ENCODE results near the gene VAV2. TPM values are rescaled to one million over a fixed set of nuclear protein-coding genes. Genes with fewer than 3 reads are reported as not detected.

VAV2 gene
- total and polyA plus RNA-seq, 12 donors = 2.9 to 7.1 (median 5.0) TPM

GRCh38 chr9:133945314-133945975, 46.7 kb downstream of the VAV2 start:
- H3K9me3 ChIP-seq = no peaks in the 10 kb centered on the region
- no peak overlapping the region for H3K4me3 ChIP-seq
- intact Hi-C loops (cut with DNase I) = loop anchor here in 1 of 10 donors (5.0 kb wide), 1 partner anchor 37 kb away; no protein-coding TSS in a partner anchor
- ATAC-seq = no peak
- H3K27ac ChIP-seq = no peak overlapping the region
- peaks cover 0 to 26% (median 5%) of the 10 kb centered on the region in 9 donors for H3K4me1 ChIP-seq
- TF ChIP-seq CTCF (IDR thresholded peaks at IDR 0.05) = no peak
- no peaks in the 10 kb centered on the region for H3K27me3 ChIP-seq
- DNase-seq = no peak
- 86 to 89% methylated on average over 13 of the region's 13 CpGs for WGBS, 2 donors
- no peaks in the 10 kb centered on the region for H3K36me3 ChIP-seq

DNA sequence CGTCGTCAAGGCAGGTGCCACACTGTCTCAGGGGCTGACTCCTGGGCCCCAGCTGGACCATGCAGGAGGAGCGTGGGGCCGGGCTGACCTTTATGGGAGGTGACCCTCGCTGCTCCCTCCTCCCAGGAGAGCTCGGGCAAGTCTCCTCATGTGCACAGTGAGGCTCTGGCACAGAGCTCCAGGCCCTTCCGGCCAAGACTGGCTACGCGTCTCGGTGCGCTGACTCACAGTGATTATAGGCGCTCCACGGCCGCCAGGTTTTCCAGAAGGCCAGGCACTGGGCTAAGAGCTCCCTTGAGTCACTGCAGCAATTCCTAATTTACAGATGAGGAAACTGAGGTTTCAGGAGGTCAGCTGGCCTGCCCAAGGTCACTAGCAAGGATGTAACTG, 47.4 kb downstream of the VAV2 start:
- Histone ChIP-seq H3K4me3 (no peak overlapping the region), H3K9me3 (no peaks in the 10 kb centered on the region), H3K27ac (no peak overlapping the region), H3K36me3 (no peaks in the 10 kb centered on the region), H3K27me3 (no peaks in the 10 kb centered on the region), H3K4me1 (peaks cover 0 to 19% (median 2%) of the 10 kb centered on the region in 9 donors)
- DNase-seq (no peak), ATAC-seq (peak; percentile 18 to 52 (median 37))
- no peak for TF ChIP-seq CTCF (IDR thresholded peaks at IDR 0.05)
- WGBS, 2 donors = 81 to 86% methylated on average over 14 of the region's 14 CpGs
- intact Hi-C loops (cut with DNase I) = loop anchor here in 1 of 10 donors (5.0 kb wide), 1 partner anchor 38 kb away; no protein-coding TSS in a partner anchor

DNA sequence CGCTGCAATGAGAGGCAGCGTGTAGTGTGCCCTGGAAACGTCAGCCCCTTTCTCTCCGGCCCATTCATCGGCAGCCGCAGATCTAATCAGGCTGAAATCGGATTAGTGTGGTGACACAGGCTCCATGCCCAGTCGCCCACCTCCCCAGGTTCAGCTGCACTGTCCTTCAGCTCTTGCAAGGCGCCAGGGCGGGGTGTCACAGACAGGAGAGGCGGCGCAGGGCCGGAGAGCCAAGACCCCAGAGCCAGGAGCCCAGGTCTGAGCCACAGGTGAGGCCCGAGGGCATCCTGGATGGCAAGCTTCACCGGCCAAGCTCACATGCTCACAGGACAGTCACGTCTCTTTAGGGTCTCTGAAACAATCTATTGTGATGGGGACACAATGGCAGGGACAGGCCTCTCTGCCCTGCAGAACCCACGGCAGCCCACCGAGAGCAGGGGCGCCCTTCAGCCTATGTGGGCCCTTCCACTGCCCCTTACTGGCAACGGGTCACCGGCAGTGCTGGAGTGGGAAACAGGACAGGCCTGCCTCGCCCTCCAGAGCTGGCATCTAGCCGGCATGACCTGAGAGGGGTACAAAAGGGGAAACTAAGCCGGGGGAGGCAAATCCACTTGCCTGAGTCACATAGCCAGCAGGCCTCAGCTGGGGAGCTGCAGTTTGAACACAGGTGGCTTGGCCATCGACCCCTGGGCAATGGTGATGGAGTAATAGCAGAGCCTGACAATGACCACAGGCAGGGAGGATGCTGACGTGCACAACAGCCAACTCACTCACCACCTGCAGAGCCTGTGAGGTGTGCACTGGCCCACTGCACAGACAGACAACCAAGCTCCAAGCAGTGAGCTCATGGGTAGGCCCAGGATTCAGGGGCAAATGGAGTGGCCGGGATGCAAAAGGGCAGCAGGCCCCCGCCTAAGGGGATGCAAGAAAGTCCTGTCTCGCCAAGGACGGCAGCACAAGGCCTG, 48.1 kb downstream of the VAV2 start:
- Histone ChIP-seq H3K27me3 (no peaks in the 10 kb centered on the region), H3K27ac (no peak overlapping the region), H3K9me3 (no peaks in the 10 kb centered on the region), H3K4me3 (no peak overlapping the region), H3K36me3 (peaks cover 0 to under 1% (median 0%) of the 10 kb centered on the region in 9 donors), H3K4me1 (peaks cover 0 to 14% (median 0%) of the 10 kb centered on the region in 9 donors)
- WGBS, 2 donors = 87 to 92% methylated on average over 30 of the region's 30 CpGs
- TF ChIP-seq CTCF (IDR thresholded peaks at IDR 0.05) = no peak
- ATAC-seq (no peak), DNase-seq (no peak)
- intact Hi-C loops (cut with DNase I) = no loop called here

GRCh38 chr9:133943036-133943780, 48.9 kb downstream of the VAV2 start:
- intact Hi-C loops (cut with DNase I) = no loop called here
- Histone ChIP-seq H3K4me3 (no peak overlapping the region), H3K9me3 (no peaks in the 10 kb centered on the region), H3K27me3 (no peaks in the 10 kb centered on the region), H3K27ac (no peak overlapping the region), H3K4me1 (peaks cover 0 to 13% (median 0%) of the 10 kb centered on the region in 9 donors), H3K36me3 (peaks cover 0 to 9% (median 0%) of the 10 kb centered on the region in 9 donors)
- 93 to 96% methylated on average over 17 of the region's 17 CpGs for WGBS, 2 donors
- TF ChIP-seq CTCF (IDR thresholded peaks at IDR 0.05) = no peak
- DNase-seq = no peak
- no peak for ATAC-seq
